Brain microvascular endothelial cell (primary cell): ENCODE results near the gene SERPINC1.
"Not testable (repeated sequence)": the region's sequence is repeated elsewhere in the genome, so short reads cannot be mapped to it uniquely, and the experiment has no call there.

Experiments used
- DNase-seq: peaks from one replicate; pipeline ENCODE4 v3.0.0-alpha.2; 2020
- H3K27ac ChIP-seq: fragments of 250-450 bp; sonication (Bioruptor Pico); 2 replicates; pipeline ENCODE4 v1.5.1; 2020; ENCODE audit warnings: mild to moderate bottlenecking, moderate library complexity
- H3K27me3 ChIP-seq: fragments of 250-450 bp; sonication (Bioruptor Pico); replicated peaks from 2 replicates; pipeline ENCODE4 v1.5.1; 2020; ENCODE audit warnings: mild to moderate bottlenecking
- H3K36me3 ChIP-seq: fragments of 250-450 bp; sonication (Bioruptor Pico); replicated peaks from 2 replicates; pipeline ENCODE4 v1.5.1; 2020; ENCODE audit warnings: mild to moderate bottlenecking
- H3K4me3 ChIP-seq: 2 replicates; pipeline ENCODE4 v1.5.1; 2011; ENCODE audit warnings: low read depth, mild to moderate bottlenecking, control low read depth, low read length, moderate library complexity
- CTCF ChIP-seq: IDR thresholded peaks from 2 replicates; pipeline ENCODE4 v1.5.1; 2011; ENCODE audit warnings: low read depth, mild to moderate bottlenecking, moderate library complexity, low read length, control low read depth, inconsistent platforms; ENCODE audit errors: missing control alignments
- in situ Hi-C: cut with HindIII; loops from 2 replicates; pipeline ENCODE4 v1.10.0; 2017; ENCODE audit warnings: low sequenced_read_pairs, low pct_ligation_motif_present

The SERPINC1 gene

GRCh38 chr1:173864179-173864867, 52.8 kb downstream of the SERPINC1 start:
- TF ChIP-seq CTCF: no peak
- peak overlapping the region; percentile 18 for H3K27ac ChIP-seq
- in situ Hi-C loops: no loop called here
- no peak for DNase-seq
- peak overlapping the region; percentile 95 for H3K4me3 ChIP-seq
- no peaks in the 10 kb centered on the region for H3K27me3 ChIP-seq
- H3K36me3 ChIP-seq: peaks cover 53% of the 10 kb centered on the region

- Histone ChIP-seq H3K36me3 (peaks cover 56% of the 10 kb centered on the region), H3K4me3 (peak overlapping the region; percentile 2), H3K27ac (peak overlapping the region; percentile 18), H3K27me3 (no peaks in the 10 kb centered on the region)
- no peak for DNase-seq
- TF ChIP-seq CTCF: no peak
- in situ Hi-C loops: no loop called here
These were observed 53.6 kb downstream of the SERPINC1 start for GRCh38 chr1:173863224-173864161.

GRCh38 chr1:173862769-173863223, 54.3 kb downstream of the SERPINC1 start:
- H3K36me3 ChIP-seq: peaks cover 59% of the 10 kb centered on the region
- in situ Hi-C loops: no loop called here
- DNase-seq: no peak
- no peak overlapping the region for H3K4me3 ChIP-seq
- H3K27me3 ChIP-seq: no peaks in the 10 kb centered on the region
- no peak overlapping the region for H3K27ac ChIP-seq
- no peak for TF ChIP-seq CTCF

GRCh38 chr1:173862146-173862768, 54.9 kb downstream of the SERPINC1 start:
- peaks cover 61% of the 10 kb centered on the region for H3K36me3 ChIP-seq
- DNase-seq, H3K4me3 ChIP-seq, H3K27me3 ChIP-seq, H3K27ac ChIP-seq, in situ Hi-C loops: not testable (repeated sequence)

GRCh38 chr1:173861731-173862145, 55.4 kb downstream of the SERPINC1 start:
- in situ Hi-C loops: no loop called here
- Histone ChIP-seq H3K4me3 (no peak overlapping the region), H3K36me3 (peaks cover 58% of the 10 kb centered on the region), H3K27ac (no peak overlapping the region), H3K27me3 (no peaks in the 10 kb centered on the region)
- DNase-seq: no peak
- TF ChIP-seq CTCF: no peak

GRCh38 chr1:173860065-173860464, 57.1 kb downstream of the SERPINC1 start:
- in situ Hi-C loops: no loop called here
- no peak for DNase-seq
- no peak overlapping the region for H3K27ac ChIP-seq
- H3K27me3 ChIP-seq: no peaks in the 10 kb centered on the region
- H3K4me3 ChIP-seq: no peak overlapping the region
- peaks cover 49% of the 10 kb centered on the region for H3K36me3 ChIP-seq
- no peak for TF ChIP-seq CTCF

- H3K27me3 ChIP-seq, DNase-seq, H3K27ac ChIP-seq, H3K4me3 ChIP-seq, in situ Hi-C loops: not testable (repeated sequence)
- H3K36me3 ChIP-seq: peaks cover 43% of the 10 kb centered on the region
These were observed 57.6 kb downstream of the SERPINC1 start for GRCh38 chr1:173859547-173859946.
